Measurements from ENCODE around the gene DEDD2.

The DEDD2 gene

DNA sequence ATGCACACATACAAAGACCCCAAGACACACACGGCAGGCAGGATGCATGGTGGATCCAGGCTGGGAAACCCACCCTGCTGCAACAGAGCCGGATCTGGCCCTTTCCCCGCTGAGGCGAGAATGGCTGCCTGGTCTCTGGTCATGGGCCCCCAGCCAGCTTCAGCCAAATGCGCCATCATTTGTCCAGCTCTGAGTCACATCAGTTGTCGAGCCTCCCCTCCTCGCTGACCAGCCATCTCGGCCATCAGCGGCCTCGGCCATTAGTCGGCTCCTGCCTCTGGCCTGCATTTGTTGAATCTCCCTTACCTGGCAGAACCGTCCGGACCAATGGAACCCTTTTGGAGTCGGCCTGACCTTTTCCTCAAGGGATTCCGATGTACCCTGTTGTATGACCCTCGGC, 46.8 kb downstream of the DEDD2 start:
- no peak for DNase-seq (ENCODE audit: low spot score)

DNA sequence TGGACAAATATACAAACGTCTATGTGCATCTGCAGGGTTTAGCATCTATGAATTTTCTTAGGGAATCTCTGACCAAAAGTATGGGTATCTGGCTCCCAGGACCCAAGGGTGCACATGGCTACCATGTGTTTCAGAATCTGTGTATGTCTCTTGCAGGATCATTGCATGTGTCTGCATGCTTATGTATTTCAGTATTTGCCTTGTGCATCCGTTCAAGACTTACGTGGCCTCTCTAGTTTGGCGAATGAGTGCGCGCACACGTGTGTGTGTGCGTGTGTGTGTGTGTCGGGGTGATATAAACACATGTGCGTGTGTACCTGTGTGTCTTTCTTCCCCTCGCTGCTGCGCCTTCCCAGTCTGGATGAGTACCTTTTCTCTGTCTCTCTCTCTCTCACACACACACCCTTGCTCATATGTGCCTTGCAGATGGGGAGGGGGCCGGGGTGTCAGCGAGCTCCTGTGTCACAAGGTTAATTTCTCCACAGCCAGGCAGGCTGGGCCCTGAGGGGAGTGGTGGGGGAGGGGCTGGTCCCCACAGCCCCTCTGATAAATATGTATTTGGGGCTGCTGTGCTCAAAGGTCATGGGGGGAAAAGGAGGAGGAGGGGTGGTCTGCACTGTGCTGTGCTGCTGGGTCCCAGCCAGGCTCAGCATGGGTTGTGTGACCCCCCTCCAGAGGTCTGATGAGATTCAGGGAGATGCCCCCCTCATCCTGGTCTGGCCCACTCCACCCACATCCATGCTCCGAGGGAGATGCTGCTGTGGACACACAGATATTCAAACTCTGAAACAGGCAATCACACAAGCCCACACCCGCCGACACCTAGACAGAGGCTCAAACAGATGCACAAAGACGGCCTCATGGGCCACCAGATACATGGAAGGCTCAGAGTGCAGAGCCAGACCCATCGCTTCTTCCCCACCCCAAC, 47.7 kb downstream of the DEDD2 start:
- DNase-seq (ENCODE audit: low spot score), result no peak

DNA sequence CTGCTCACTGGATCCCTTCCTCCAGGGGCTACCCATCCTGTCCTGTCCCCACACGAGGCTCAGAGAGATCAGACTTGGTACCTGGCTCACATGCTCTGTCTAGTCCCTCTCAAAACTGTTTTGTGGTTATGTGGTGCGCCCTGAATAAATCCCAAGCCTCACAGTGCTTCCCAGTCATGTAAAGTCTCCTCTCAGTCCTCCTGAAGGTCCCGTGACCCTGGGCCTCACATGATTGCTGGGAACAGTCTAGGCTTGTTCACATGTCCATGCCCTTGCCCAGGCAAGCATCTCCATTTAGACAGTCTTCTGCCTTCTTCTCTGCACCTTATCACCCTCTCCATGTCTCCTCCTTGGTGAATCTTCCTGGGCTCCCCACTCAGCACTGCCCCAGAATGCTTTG, 49.3 kb downstream of the DEDD2 start:
- no peak for DNase-seq (ENCODE audit: low spot score)

DNA sequence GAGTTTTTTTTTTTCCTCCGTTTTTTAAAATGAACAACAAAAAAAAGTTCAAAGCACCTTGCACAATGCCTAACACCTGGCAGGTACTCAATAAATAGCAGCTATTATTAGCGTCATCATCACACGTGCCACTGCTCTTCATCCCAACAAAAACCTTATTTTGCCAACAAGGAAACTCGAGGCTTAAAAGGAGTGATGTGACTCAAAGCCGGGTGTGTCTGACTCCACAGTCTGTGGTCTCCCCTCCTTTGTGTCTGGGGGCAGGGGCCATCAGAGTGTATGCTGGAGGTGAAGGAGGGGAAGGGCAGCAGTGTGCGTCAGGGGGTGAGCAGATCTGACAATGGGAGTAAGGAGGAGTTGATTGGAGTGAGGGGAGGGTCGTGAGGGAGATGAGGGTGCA, 51.2 kb downstream of the DEDD2 start:
- no peak for DNase-seq (ENCODE audit: low spot score)

DNA sequence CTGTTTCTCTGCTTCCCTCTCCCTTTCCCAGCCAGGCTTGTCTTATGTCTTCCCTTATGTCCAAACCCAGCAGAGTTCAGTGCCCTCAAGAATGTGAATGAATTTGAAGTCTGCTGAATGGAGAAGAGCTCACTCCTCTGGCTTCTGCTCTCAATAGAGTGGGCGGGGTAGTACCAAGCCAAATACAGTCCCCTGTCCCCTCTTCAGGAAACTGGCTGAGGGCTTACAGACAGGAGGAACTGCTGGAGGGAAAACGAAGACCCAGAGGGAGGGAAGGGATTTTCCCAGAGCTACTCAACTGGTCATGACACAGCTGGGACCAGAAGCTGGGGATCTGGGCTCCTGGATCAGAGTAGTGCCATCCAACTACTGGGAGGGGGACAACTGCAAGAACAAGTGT, 52.3 kb downstream of the DEDD2 start:
- DNase-seq (ENCODE audit: low spot score), result no peak

DNA sequence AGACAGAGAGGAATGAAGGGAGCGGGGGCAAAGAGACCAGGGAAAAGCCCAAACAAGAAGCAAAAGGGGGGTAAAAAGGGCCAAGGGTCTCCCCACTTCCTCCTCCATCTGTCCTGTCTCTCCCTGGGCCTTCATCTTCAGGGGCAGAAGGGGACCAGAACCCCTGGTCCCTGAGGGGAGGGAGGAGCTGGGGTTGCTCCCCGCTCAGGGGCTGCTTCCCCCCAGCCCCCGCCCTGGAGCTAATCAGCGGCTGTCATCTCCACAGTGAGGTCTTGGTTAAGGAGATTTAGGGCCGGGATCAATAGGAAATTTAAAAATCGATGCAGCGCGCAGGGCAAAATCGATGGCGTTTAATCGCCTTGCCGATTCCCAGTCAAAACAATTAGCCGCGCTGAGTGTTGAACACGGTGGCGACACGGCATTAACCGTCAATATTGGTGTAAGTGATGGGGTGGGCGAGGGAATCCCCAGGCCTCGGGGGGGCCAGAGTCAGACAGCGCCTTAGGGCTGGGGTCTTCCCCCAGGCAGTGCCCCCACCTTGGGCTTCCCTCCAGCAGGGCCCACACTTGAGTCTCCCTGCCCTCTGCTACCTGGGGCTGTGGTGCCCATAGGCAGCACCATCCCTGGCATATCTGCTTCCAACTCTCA, 55.7 kb downstream of the DEDD2 start:
- no peak for DNase-seq (ENCODE audit: low spot score)

DNA sequence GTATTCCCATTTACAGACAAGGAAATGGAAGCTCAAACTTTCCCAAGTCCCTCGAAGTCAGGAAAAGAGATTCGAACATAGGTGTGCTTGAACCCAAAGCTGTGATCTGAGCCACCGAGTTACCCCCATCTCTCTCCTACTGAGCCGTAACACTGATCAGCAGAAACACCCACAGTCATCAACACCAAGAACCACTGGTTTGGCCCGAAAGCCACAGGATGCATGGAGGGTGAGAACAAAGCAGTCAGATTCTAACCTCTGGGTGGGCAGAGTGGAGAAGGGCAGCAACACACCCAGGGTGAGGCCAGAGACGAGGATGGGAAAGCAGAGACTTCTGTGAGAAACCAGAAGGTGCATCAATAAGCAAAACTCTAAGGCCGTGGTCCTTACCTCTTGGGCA, 57.5 kb downstream of the DEDD2 start:
- no peak for DNase-seq (ENCODE audit: low spot score)

DNA sequence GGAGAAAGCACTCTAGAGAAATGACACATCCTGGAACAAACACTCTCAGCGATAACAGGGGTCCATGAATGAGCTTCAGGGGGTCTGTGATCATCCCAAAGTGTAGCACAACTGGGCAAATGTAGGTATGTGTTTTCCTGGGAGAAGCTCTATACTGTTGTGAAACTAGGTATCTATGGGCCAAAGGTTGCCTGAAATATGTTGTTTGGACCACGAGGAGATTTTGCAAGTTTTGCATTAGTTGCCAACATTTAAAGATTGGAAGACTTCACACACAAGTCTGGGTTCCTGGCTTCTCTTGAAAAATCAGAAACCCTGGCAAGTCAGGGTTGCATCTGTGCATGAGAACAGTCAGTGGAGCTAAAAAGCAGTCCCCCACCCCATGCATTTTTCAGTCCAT, 58.6 kb downstream of the DEDD2 start:
- DNase-seq (ENCODE audit: low spot score), result no peak

DNA sequence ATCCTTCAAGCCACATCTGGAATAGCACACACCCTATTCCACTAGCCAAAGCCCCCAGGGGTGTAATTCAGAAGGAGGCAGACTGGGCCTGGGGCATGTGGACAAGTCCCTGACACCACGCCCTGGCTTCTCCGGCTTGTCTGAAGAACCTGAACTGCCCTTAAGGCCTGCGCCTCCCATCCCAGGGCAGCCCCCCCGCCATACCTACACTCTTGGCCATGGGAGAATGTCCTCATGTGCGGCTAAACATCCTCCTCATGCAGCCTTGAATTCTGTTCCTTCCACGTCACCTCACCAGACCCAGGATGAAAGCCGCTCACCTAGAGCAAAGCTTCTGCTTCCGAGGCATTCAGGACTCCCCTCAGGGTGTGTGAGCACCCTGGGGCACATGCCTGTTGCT, 60.9 kb downstream of the DEDD2 start:
- no peak for DNase-seq (ENCODE audit: low spot score)

DNA sequence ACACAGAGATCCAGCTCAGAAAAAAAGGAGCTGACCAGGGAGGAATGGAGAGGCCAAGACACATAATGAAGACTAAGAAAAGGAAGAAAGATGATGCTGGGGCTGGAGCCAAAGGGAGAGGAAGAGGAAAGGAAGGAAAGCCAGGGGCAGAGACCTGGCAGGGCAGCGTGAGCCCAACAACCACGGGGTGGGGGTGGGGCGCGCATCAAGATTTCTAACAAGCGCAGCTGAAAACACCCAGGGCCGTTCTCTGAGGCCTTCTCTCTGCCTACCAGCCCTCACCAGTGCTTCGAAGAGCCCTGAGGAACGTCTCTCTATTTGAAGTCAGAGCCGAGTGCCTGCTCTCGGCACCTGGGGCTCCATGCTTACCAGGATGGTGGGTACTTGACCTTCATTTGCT, 61.7 kb downstream of the DEDD2 start:
- no peak for DNase-seq (ENCODE audit: low spot score)

DNA sequence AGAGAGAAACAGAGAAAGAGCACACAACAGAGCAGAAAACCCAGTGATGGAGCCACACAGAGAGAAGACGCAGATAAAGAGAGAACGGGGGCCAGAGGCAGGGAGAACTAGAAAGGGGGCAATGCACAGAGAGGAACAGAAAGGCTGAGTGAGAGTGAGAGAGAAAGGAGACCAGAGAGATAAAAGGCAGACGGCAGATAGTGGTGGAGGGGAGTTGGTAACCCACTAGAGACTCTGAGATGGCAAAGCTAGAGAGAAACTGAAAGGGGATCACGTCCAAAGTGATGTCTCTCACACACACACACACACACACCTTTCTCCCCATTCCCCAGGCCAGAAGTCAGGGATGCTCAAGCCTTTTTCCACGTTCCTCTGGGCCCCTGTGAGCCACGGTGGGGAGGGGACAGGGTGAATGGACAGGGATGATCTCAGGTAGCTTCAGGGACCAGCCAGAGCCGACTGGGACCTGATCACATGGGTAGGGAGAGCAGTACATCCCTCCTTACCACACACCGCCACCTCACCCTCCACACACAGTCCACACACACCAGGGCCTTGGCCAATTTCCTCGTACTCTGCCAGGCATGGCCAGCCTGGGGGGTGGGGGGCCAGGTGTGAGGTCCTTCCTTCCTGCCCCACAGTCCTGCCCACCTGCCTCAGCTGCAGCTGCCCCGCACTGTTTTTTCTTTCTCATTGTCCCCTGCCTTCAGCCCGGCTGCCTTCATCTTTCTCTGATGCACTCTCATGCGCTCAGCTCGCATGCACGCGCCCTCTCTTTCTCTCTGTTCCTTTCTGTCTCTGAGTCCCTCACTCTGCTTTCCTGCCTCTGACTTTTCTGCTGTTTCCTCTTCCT, 62.8 kb downstream of the DEDD2 start:
- no peak for DNase-seq (ENCODE audit: low spot score)

DNA sequence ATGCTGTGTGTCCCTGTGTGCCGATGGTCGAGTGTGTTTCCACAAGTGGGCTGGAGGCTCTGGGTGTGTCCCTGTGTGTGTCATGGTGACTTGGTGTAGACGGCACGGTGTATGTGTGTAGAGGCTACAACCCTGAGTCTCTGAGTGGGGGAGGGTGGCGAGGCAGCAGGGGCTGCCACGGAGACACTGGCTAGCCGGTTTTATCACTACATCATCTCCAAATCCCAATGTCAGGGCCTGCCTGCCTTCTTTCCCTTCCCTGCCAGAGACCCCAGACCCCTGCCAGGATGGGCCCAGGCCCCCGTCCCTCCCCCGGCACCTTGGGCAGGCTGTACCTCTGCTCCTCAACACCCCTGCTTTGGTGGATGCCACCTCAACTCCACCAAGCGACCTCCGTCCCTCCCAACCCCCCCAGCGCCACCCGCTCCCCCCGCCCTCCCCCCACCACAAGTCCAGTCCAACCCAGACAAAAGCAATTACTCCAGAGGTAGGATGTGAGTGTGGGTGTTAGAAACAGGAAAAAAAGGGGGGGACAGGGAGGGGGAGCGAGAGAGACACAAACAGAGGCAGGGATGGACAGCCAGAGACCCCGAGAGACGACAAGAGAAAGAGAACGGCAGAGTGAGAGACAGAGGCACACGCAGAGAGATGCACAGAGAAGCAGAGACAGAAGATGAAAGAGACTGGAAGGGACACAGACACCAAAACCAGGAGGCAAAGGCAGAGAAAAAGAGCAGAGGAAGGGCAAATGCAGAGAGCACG, 63.6 kb downstream of the DEDD2 start:
- DNase-seq (ENCODE audit: low spot score), result no peak

DNA sequence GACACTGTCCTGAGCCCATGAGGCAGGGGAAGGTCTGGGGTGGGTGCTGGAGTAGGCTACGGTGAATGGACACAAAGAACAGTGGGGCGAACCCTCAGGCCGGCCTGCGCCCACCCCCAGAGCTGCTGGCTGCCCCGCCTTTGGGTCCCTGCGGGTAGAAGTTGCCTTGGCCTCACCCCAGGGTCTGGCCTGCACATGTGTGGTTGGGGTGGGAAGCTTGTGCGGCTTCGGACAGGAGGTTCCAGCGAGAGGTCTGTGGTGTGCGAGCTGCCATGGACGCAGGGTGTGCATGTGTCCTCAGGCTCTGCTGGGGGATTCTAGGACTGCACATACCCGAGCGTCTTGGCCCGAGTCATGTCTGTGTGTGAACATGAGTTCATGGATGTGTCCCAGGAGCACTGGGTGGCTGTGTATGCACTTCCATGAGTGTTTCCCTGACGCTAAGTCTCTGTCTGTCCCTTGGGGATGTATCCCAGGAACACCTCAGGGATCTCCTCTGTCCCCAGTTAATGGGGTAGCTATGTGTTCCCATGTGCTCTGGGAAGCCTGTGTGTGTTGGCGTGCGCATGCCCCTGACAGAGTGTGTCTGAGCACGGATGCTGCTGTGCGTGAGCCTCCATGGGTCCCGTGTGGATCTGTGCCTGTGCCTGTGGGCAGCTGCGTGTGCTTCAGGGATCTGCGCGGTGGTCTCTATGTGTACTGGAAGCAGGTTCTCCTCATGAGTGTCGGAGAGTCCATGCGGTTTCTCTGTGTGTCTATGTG, 64.4 kb downstream of the DEDD2 start:
- no peak for DNase-seq (ENCODE audit: low spot score)

DNA sequence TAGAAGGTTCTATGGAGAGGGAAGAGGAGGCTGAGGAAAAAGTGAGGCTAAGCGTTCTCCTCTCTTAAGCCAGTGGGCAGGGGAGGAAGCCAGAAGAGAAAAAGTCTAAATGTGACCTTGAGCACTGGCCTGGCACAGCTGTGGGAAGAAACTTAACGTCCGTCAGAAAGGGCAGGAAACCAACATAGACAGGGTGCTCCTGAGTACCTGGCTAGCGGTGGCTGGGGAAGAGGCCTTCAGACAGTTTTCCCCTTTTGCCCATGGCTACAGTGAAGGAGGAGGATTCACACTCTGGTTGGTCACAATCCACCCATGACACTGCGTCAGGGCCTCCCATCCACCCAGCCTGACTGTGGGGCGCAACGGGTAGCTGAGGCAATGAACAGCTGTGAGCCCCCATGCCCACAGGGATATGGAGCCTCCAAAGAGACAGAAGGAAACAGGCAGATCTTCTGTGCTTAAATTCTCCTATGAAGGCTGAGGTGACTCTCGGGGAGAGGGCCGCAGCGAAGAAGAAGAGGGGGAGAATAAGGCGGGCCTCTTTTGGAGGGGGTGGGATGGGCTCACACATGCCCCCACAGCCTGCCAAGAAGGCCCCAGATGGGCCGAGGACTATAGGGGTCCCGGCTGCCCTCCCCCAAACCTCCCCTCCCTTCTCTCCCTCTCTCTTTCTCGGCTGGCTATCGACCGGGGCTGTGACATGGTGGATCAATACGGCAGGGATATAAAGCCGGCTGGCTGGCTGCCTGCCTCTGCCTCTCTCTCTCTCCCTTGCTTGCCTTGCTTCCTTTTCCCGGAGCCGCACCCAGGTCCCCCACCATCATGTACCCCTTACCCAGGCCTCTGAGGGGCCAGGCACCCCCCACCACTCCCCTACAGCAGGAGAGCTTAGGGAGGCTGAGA, 65.4 kb downstream of the DEDD2 start:
- DNase-seq (ENCODE audit: low spot score), result no peak

DNA sequence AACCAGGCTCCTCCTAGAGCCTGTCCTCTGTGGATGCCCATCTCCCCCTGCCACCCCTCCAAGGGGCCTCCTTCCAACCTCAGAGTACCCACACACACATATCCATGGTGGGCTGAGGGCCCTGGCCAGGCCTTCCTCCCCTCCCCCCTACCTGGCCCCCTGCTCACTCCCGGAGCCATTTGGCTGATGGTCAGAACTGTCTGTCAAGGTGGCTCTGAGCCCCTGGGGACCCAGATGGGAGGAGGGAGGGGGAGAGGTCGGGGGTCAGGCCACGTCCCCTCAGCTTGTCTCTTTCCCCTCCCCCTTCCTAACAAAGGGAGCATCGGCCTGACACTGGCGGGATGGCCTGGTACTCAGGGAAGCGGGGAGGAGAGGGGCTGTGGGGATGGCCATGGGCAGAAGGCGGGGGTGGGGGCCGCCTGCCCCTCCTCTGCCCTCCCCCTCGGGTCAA, 66.5 kb downstream of the DEDD2 start:
- DNase-seq (ENCODE audit: low spot score), result no peak

DNA sequence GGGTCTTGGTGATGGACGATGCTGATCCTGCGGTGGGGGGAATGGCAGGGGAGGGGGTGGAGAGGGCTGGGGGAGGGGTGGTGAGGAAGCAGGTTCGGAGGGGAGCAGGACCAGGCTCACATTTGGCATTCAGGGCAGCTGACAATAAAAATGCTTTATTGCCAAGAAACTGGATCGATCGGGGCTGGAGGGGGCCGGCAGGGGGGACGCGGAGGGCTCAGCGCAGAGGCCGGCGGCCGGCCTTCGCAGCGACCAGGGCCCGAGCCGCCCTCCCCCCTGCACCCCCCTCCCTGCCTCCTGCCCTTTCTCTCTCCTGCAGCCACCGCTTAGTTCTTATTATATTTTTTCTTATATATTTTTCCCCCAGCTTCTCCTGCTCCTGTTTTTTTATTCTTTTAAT, 67.1 kb downstream of the DEDD2 start:
- DNase-seq (ENCODE audit: low spot score), result no peak

DNA sequence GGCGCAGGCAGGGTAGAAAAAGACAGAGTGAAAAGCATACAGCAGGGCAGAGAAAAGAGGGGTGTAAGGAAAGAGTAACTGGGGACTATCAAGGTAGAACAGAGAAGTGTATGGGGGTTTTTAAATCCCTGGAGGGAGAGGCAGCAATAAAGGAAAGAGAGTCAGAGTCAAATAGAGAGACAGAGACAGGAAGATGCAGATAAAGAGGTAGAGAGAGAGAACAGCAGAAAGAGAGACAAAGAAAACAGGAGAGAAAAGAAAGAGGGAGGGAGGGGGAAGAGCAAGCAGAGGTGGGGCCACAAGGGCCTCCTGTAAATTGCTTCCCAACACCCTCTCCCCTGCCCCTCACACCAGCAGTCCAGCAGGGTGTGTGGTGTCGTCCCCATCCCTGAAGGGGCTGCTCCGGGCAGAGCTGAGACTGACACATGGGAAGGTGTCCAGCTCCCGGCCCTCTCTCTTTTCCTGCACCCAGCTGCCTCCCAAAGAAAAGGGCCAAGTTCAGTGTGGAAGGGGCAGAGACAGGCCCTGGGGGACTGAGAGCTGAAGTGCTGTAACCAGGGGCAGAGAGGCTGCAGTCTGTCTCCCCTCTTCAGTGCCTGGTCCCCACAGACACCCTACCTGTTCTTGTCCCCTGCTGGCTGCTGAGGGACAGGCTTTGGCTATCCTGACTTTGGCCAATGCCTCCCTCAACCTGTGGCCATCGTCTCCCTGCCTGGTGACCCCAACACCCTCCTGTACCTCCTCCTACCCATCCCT, 67.9 kb downstream of the DEDD2 start:
- DNase-seq (ENCODE audit: low spot score), result no peak
